Measurements from ENCODE around the gene SHB.

The SHB gene

DNA sequence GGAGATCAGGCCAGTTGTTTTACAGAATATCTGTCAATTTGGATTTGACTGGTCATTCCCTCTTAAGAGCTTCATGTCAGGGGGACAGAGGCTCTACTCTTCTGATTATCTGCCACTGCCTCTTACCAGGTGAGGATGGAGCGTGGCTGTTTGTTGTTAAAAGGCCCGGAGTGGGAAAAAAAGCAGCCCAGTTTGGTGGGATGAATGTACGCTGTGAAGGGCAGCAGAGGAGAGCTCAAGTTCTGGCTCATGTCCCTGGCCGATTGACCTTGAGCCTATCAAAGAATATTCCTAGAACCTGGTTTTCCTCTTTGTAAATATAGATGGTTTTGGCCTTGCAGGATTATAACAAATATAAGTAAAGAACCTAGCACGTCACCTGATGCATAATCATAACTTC, 16.3 kb upstream of the SHB start:
- ChIA-PET CTCF (interaction anchor here (0.6 to 8.5 kb wide), 7 partner anchors 14 to 276 kb away, joined by 3 to 122 read pairs (median 3); no protein-coding TSS in a partner anchor), POLR2A (no interaction called here)
- no peaks in the 10 kb centered on the region for H3K9me3 ChIP-seq (ENCODE audit: control insufficient read depth, insufficient read depth, low read depth, low read length)
- no peaks in the 10 kb centered on the region for H3K4me1 ChIP-seq (ENCODE audit: control insufficient read depth, insufficient read depth, low read length)
- no peaks in the 10 kb centered on the region for H3K36me3 ChIP-seq (ENCODE audit: control insufficient read depth in 2 of 2, insufficient read depth in 1 of 2, low read length in 2 of 2)
- TF ChIP-seq ZNF530 (tag by site-specific recombination; IDR thresholded peaks at IDR 0.05; ENCODE audit: low read depth) (no peak), ZNF169 (tag by site-specific recombination; IDR thresholded peaks at IDR 0.05) (no peak), KLF10 (tag by site-specific recombination; IDR thresholded peaks at IDR 0.05) (no peak), ZNF701 (tag by site-specific recombination; IDR thresholded peaks at IDR 0.05) (no peak), GLIS1 (tag by site-specific recombination; IDR thresholded peaks at IDR 0.05) (no peak), ZNF677 (tag by site-specific recombination; IDR thresholded peaks at IDR 0.05) (no peak), SCRT1 (tag by site-specific recombination; IDR thresholded peaks at IDR 0.05; ENCODE audit: borderline replicate concordance) (no peak), SCRT2 (tag by site-specific recombination; IDR thresholded peaks at IDR 0.05) (no peak), ZNF670 (tag by site-specific recombination; IDR thresholded peaks at IDR 0.05; ENCODE audit: low read depth) (no peak), ZNF623 (tag by site-specific recombination; IDR thresholded peaks at IDR 0.05) (no peak), ZBTB48 (tag by site-specific recombination; IDR thresholded peaks at IDR 0.05) (no peak), ZNF16 (tag by site-specific recombination; IDR thresholded peaks at IDR 0.05; ENCODE audit: low read depth) (no peak), ZNF510 (tag by site-specific recombination; IDR thresholded peaks at IDR 0.05; ENCODE audit: insufficient replicate concordance) (no peak), ZNF23 (tag by site-specific recombination; IDR thresholded peaks at IDR 0.05; ENCODE audit: borderline replicate concordance) (no peak), YY2 (tag by site-specific recombination; IDR thresholded peaks at IDR 0.05) (no peak), SP7 (tag by site-specific recombination; IDR thresholded peaks at IDR 0.05) (no peak), ZFP69B (tag by site-specific recombination; IDR thresholded peaks at IDR 0.05) (no peak)
- TF ChIP-seq, protein P1, sequence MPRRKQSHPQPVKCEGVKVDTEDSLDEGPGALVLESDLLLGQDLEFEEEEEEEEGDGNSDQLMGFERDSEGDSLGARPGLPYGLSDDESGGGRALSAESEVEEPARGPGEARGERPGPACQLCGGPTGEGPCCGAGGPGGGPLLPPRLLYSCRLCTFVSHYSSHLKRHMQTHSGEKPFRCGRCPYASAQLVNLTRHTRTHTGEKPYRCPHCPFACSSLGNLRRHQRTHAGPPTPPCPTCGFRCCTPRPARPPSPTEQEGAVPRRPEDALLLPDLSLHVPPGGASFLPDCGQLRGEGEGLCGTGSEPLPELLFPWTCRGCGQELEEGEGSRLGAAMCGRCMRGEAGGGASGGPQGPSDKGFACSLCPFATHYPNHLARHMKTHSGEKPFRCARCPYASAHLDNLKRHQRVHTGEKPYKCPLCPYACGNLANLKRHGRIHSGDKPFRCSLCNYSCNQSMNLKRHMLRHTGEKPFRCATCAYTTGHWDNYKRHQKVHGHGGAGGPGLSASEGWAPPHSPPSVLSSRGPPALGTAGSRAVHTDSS (tag by site-specific recombination; IDR thresholded peaks at IDR 0.05), result no peak
- TF ChIP-seq, protein P2, sequence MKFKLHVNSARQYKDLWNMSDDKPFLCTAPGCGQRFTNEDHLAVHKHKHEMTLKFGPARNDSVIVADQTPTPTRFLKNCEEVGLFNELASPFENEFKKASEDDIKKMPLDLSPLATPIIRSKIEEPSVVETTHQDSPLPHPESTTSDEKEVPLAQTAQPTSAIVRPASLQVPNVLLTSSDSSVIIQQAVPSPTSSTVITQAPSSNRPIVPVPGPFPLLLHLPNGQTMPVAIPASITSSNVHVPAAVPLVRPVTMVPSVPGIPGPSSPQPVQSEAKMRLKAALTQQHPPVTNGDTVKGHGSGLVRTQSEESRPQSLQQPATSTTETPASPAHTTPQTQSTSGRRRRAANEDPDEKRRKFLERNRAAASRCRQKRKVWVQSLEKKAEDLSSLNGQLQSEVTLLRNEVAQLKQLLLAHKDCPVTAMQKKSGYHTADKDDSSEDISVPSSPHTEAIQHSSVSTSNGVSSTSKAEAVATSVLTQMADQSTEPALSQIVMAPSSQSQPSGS (tag by site-specific recombination; IDR thresholded peaks at IDR 0.05; ENCODE audit: low read depth), result no peak
- TF ChIP-seq, protein P3, sequence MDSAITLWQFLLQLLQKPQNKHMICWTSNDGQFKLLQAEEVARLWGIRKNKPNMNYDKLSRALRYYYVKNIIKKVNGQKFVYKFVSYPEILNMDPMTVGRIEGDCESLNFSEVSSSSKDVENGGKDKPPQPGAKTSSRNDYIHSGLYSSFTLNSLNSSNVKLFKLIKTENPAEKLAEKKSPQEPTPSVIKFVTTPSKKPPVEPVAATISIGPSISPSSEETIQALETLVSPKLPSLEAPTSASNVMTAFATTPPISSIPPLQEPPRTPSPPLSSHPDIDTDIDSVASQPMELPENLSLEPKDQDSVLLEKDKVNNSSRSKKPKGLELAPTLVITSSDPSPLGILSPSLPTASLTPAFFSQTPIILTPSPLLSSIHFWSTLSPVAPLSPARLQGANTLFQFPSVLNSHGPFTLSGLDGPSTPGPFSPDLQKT (IDR thresholded peaks at IDR 0.05; ENCODE audit: borderline replicate concordance, low read depth, low read length), result no peak
- H3K27ac ChIP-seq (ENCODE audit: extremely low read depth, low read depth, low read length), result no peak overlapping the region
- no peak overlapping the region for H3K4me3 ChIP-seq (ENCODE audit: low read depth, low read length)

DNA sequence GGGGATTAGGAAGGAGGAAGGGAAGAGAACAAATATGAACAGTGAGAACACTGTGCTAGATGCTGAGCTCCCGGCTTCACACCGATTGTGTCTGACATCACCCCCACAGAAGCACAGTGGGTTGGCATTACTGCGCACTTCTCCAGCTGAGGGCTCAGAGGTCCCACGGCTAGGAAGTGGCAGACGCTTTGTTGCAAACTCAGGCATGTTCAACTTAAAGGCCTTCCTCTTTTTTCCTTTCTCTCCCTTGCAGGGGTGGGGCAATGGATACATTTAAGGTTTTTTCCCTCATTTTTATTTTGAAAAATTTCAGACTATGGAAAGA, 15.5 kb upstream of the SHB start:
- Histone ChIP-seq H3K4me3 (ENCODE audit: low read depth, low read length) (no peak overlapping the region), H3K4me1 (ENCODE audit: control insufficient read depth, insufficient read depth, low read length) (no peaks in the 10 kb centered on the region), H3K27ac (ENCODE audit: extremely low read depth, low read depth, low read length) (no peak overlapping the region), H3K9me3 (ENCODE audit: control insufficient read depth, insufficient read depth, low read depth, low read length) (no peaks in the 10 kb centered on the region), H3K36me3 (ENCODE audit: control insufficient read depth in 2 of 2, insufficient read depth in 1 of 2, low read length in 2 of 2) (no peaks in the 10 kb centered on the region)
- ChIA-PET CTCF (interaction anchor here (0.6 to 8.5 kb wide), 4 partner anchors 78 to 276 kb away, joined by 3 to 122 read pairs (median 34); no protein-coding TSS in a partner anchor), POLR2A (no interaction called here)
- TF ChIP-seq YY1 (tag by site-specific recombination; IDR thresholded peaks at IDR 0.05) (no peak), ZNF10 (tag by site-specific recombination; IDR thresholded peaks at IDR 0.05) (no peak), ZNF658 (tag by site-specific recombination; IDR thresholded peaks at IDR 0.05) (no peak), ZEB2 (tag by site-specific recombination; IDR thresholded peaks at IDR 0.05) (no peak), ZNF140 (tag by site-specific recombination; IDR thresholded peaks at IDR 0.05) (no peak), BCL11B (tag by site-specific recombination; IDR thresholded peaks at IDR 0.05; ENCODE audit: low read depth) (no peak), ZIC2 (tag by site-specific recombination; IDR thresholded peaks at IDR 0.05) (peak; percentile 88)
- TF ChIP-seq, protein P4, sequence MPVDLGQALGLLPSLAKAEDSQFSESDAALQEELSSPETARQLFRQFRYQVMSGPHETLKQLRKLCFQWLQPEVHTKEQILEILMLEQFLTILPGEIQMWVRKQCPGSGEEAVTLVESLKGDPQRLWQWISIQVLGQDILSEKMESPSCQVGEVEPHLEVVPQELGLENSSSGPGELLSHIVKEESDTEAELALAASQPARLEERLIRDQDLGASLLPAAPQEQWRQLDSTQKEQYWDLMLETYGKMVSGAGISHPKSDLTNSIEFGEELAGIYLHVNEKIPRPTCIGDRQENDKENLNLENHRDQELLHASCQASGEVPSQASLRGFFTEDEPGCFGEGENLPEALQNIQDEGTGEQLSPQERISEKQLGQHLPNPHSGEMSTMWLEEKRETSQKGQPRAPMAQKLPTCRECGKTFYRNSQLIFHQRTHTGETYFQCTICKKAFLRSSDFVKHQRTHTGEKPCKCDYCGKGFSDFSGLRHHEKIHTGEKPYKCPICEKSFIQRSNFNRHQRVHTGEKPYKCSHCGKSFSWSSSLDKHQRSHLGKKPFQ (tag by site-specific recombination; IDR thresholded peaks at IDR 0.05), result no peak
